IMR-90 (cell line): ENCODE results near the gene EIF2B5. TPM values are rescaled to one million over a fixed set of nuclear protein-coding genes. Genes with fewer than 3 reads are reported as not detected.

Experiments used
- ATAC-seq: fragments of 200-7000 bp; cut with Tn5 transposase; 2 replicates; pipeline ENCODE4 v1.9.1; 2020; ENCODE audit warnings: low read depth, mild to moderate bottlenecking, moderate library complexity
- BruUV-seq: library from RNA; stranded (reverse); fragments of 400-500 nt; replicated peaks from 2 replicates; lab custom pipeline; 2021; lab: Mats Ljungman, UMichigan
- CTCF ChIA-PET: fragments of 300-600 bp; formaldehyde crosslinking; extraction: SDS; loops from one replicate; lab custom pipeline; 2021; ENCODE audit warnings: antibody characterized with exemption; lab: Yijun Ruan, JAX
- POLR2A ChIA-PET: fragments of 300-600 bp; sonication (Branson Sonifier 250); formaldehyde crosslinking; loops from one replicate; lab custom pipeline; 2022; ENCODE audit warnings: antibody characterized with exemption; ENCODE audit not compliant: unreplicated experiment; lab: Charles Lee
- DNase-seq: peaks from one replicate; pipeline ENCODE4 v3.0.0; 2013
- H2AFZ ChIP-seq: replicated peaks from 2 replicates; pipeline ENCODE3; 2013; ENCODE audit warnings: low read length, mild to moderate bottlenecking; ENCODE audit not compliant: poor library complexity
- H2AK5ac ChIP-seq: 2 replicates; pipeline ENCODE4 v1.6.1; 2013; ENCODE audit warnings: low read depth, low read length, inconsistent platforms
- H2AK9ac ChIP-seq: replicated peaks from 2 replicates; pipeline ENCODE3; 2013; ENCODE audit warnings: mild to moderate bottlenecking, low read depth, low read length, moderate library complexity; ENCODE audit not compliant: poor library complexity
- H2BK120ac ChIP-seq: 2 replicates; pipeline ENCODE4 v1.6.1; 2013; ENCODE audit warnings: low read depth, low read length, inconsistent platforms
- H2BK15ac ChIP-seq: 3 replicates; pipeline ENCODE4 v1.6.1; 2013; ENCODE audit warnings: low read depth, low read length, inconsistent platforms
- H2BK20ac ChIP-seq: 2 replicates; pipeline ENCODE4 v1.6.1; 2013; ENCODE audit warnings: low read depth, mild to moderate bottlenecking, inconsistent platforms, low read length, moderate library complexity
- H2BK5ac ChIP-seq: 2 replicates; pipeline ENCODE4 v1.6.1; 2013; ENCODE audit warnings: mild to moderate bottlenecking, low read depth, low read length, inconsistent platforms; ENCODE audit not compliant: poor library complexity, severe bottlenecking
- H3K14ac ChIP-seq: replicated peaks from 2 replicates; pipeline ENCODE4 v1.6.1; 2013; ENCODE audit warnings: low read depth, low read length, inconsistent platforms
- H3K18ac ChIP-seq: 2 replicates; pipeline ENCODE4 v1.6.1; 2013; ENCODE audit warnings: low read depth, low read length, control low read depth
- H3K23ac ChIP-seq: 2 replicates; pipeline ENCODE4 v1.6.1; 2013; ENCODE audit warnings: low read depth, low read length, inconsistent platforms
- H3K27ac ChIP-seq: 2 replicates; pipeline ENCODE4 v1.5.1; 2013; ENCODE audit warnings: mild to moderate bottlenecking, control low read depth, low read length; ENCODE audit not compliant: insufficient read depth
- H3K27me3 ChIP-seq: 2 replicates; pipeline ENCODE4 v1.6.1; 2013; ENCODE audit warnings: low read length; ENCODE audit not compliant: control insufficient read depth, insufficient read depth
- H3K36me3 ChIP-seq: 2 replicates; pipeline ENCODE4 v1.6.1; 2013; ENCODE audit warnings: low read length, mixed read lengths; ENCODE audit not compliant: control insufficient read depth, insufficient read depth
- H3K4ac ChIP-seq: 2 replicates; pipeline ENCODE4 v1.6.1; 2013; ENCODE audit warnings: low read depth, low read length, inconsistent platforms
- H3K4me1 ChIP-seq: 2 replicates; pipeline ENCODE4 v1.6.1; 2013; ENCODE audit warnings: low read length, mixed read lengths; ENCODE audit not compliant: control insufficient read depth, insufficient read depth
- H3K4me2 ChIP-seq: 2 replicates; pipeline ENCODE4 v1.6.1; 2013; ENCODE audit warnings: low read depth, mild to moderate bottlenecking, control low read depth, low read length, moderate library complexity
- H3K4me3 ChIP-seq: 2 replicates; pipeline ENCODE4 v1.5.1; 2013; ENCODE audit warnings: low read depth, mild to moderate bottlenecking, control low read depth, low read length, moderate library complexity; ENCODE audit not compliant: insufficient read depth
- H3K56ac ChIP-seq: 2 replicates; pipeline ENCODE4 v1.6.1; 2013; ENCODE audit warnings: low read length, inconsistent platforms; ENCODE audit not compliant: insufficient read depth; ENCODE audit errors: extremely low read depth
- H3K79me1 ChIP-seq, 2 experiments: 2 replicates each; pipeline ENCODE4 v1.6.1; 2013; ENCODE audit warnings: low read length in 2 of 2, inconsistent platforms in 1 of 2, low read depth in 1 of 2
- H3K9ac ChIP-seq: 2 replicates; pipeline ENCODE4 v1.6.1; 2013; ENCODE audit warnings: low read depth, low read length, control low read depth
- H3K9me1 ChIP-seq: 2 replicates; pipeline ENCODE4 v1.6.1; 2013; ENCODE audit warnings: low read length, inconsistent platforms; ENCODE audit not compliant: insufficient read depth
- H3K9me3 ChIP-seq: 2 replicates; pipeline ENCODE4 v1.6.1; 2013; ENCODE audit warnings: low read length; ENCODE audit not compliant: control insufficient read depth, insufficient read depth
- H4K20me1 ChIP-seq: 2 replicates; pipeline ENCODE4 v1.6.1; 2013; ENCODE audit warnings: low read length, inconsistent platforms; ENCODE audit not compliant: insufficient read depth
- H4K5ac ChIP-seq: 2 replicates; pipeline ENCODE4 v1.6.1; 2013; ENCODE audit warnings: mild to moderate bottlenecking, low read depth, low read length, control low read depth
- H4K8ac ChIP-seq, 2 experiments: 2 replicates each; pipeline ENCODE4 v1.6.1; 2013; ENCODE audit warnings: low read depth in 2 of 2, low read length in 2 of 2, control low read depth in 1 of 2, inconsistent platforms in 1 of 2
- H4K91ac ChIP-seq: 2 replicates; pipeline ENCODE4 v1.6.1; 2013; ENCODE audit warnings: low read depth, low read length, inconsistent platforms; ENCODE audit not compliant: insufficient read depth
- NFE2L2 ChIP-seq: fragments of 150-350 bp; IDR thresholded peaks from 2 replicates; pipeline ENCODE4 v1.6.1; 2016; ENCODE audit warnings: low read depth, mild to moderate bottlenecking, low read length
- WGBS, 2 experiments: methylation state at CpG; one replicate each; pipeline versions ENCODE4 v1.1.5 to v1.1.7; 2013; ENCODE audit warnings: missing lambda C conversion rate in 2 of 2; ENCODE audit not compliant: insufficient read length in 1 of 2; ENCODE audit errors: extremely low coverage in 2 of 2; 5-methylcytosine and 5-hydroxymethylcytosine counted together
- dilution Hi-C: fragments of 300-500 bp; cut with HindIII; formaldehyde crosslinking; loops from one replicate; pipeline ENCODE4 v1.14.3; 2018; ENCODE audit warnings: low sequenced_read_pairs; ENCODE audit not compliant: unreplicated experiment
- in situ Hi-C: fragments of 300-500 bp; cut with MboI; formaldehyde crosslinking; loops from 3 replicates; pipeline ENCODE4 v1.14.3; 2019; ENCODE audit warnings: low sequenced_read_pairs, inconsistent platforms, mixed read lengths
- intact Hi-C: fragments of 100-400 bp; cut with micrococcal nuclease; formaldehyde crosslinking; loops from 2 replicates; pipeline ENCODE4 v1.10.0; 2022
- polyA plus RNA-seq, 3 experiments: library from polyadenylated mRNA; depleted of rRNA; stranded (reverse); fragments of >200 nt; gene quantifications; 2 replicates each; pipeline ENCODE4 v1.2.3, GENCODE V29; 2012; ENCODE audit warnings: low replicate concordance in 1 of 3
- total RNA-seq: library from RNA; depleted of rRNA; stranded (reverse); fragments of >200 nt; gene quantifications from 2 replicates; pipeline ENCODE4 v1.2.3, GENCODE V29; 2012

Gene EIF2B5
- total and polyA plus RNA-seq, 2 of the 4 experiments (the other 2 are of a cell fraction), result 31.7 to 37.6 TPM

DNA sequence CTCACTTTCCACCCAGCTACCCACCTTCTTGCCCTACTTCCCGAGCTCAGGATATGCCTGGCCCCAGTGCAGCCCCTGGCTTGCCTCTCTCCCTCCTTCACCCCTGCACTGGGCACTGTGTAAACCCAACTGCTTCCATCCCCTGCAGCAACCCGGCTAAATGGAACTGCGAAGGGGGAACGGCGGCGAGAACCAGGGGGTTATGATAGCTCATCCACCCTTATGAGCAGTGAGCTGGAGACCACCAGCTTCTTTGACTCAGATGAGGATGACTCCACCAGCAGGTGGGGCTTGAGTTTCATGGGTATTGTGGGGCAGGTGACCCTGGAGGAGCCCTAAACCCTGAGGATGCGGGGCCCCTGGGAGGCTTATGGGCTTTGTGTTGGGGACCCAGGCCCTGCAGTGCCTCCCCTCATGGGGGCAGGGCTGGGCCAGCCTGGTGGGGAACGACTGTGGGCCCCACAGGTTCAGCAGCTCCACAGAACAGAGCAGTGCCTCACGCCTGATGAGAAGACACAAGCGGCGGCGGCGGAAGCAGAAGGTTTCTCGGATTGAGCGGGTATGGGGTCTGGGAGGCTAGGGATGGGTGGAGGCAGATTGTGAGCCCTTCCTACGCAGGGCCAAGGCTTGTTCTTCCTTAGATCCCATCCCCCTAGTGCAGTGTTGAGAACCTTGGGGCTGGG is 29.6 kb downstream of the EIF2B5 start:
- 93% methylated on average over 2 of the region's 16 CpGs; no CpG with 5 or more reads in 1 of the 2 experiments for WGBS, 2 experiments
- dilution Hi-C loops, result no loop called here
- CTCF ChIA-PET, result no interaction called here

More for the DNA sequence above, 29.6 kb downstream of the EIF2B5 start:
- Histone ChIP-seq H3K9ac (no peak overlapping the region), H3K27ac (no peak overlapping the region), H3K18ac (no peak overlapping the region), H4K91ac (no peak overlapping the region), H3K9me1 (peaks cover 26% of the 10 kb centered on the region; the same call in 1 of the 2 replicates), H3K36me3 (peaks cover 69% of the 10 kb centered on the region), H2BK15ac (no peak overlapping the region), H3K79me1 (peaks cover 23 to 91% of the 10 kb centered on the region in 2 experiments), H4K5ac (no peak overlapping the region), H3K56ac (no peak overlapping the region), H2AK5ac (no peak overlapping the region), H3K4me2 (no peak overlapping the region), H3K4me1 (peaks cover 15% of the 10 kb centered on the region), H2BK120ac (no peak overlapping the region), H3K4me3 (no peak overlapping the region), H3K27me3 (no peaks in the 10 kb centered on the region), H4K8ac (no peak overlapping the region), H3K4ac (no peak overlapping the region), H3K23ac (no peak overlapping the region), H3K14ac (no peak overlapping the region), H2BK20ac (no peak overlapping the region), H2AFZ (no peak overlapping the region), H3K9me3 (no peaks in the 10 kb centered on the region), H2AK9ac (no peak overlapping the region), H4K20me1 (peaks cover 76% of the 10 kb centered on the region), H2BK5ac (no peak overlapping the region)
- no peak for DNase-seq
- intact Hi-C loops, result no loop called here
- no TSS peak for BruUV-seq
- POLR2A ChIA-PET, result no interaction called here
- TF ChIP-seq NFE2L2, result no peak
- in situ Hi-C loops, result no loop called here
- ATAC-seq, result no peak
